Psoas muscle (tissue), 8 donors: ENCODE results near the gene PCMTD2. TPM values are rescaled to one million over a fixed set of nuclear protein-coding genes. Genes with fewer than 3 reads are reported as not detected.
A peak's percentile ranks its signal among the peaks of the same experiment; 100 is the strongest.

ENCODE experiments used
- ATAC-seq, 4 donors: fragments of 200-7000 bp; cut with Tn5 transposase; one replicate each; pipeline ENCODE4 v1.9.1; 2020; ENCODE audit warnings: moderate library complexity in 3 of 4, mild to moderate bottlenecking in 2 of 4
- DNase-seq, 2 donors: peaks; one replicate each; pipeline ENCODE4 v3.0.0-alpha.2; 2020
- H3K27ac ChIP-seq: fragments of 200-600 bp; one replicate; pipeline ENCODE4 v1.8.0; 2022
- H3K27me3 ChIP-seq, 3 donors: fragments of 200-600 bp in 1 of 3; one replicate each; pipeline versions ENCODE4 v1.6.1 to v1.8.0; 2013 to 2022; ENCODE audit warnings: low read length in 2 of 3, mild to moderate bottlenecking in 2 of 3, moderate library complexity in 1 of 3; ENCODE audit not compliant: insufficient read depth in 3 of 3
- H3K36me3 ChIP-seq, 2 donors: fragments of 200-600 bp in 1 of 2; one replicate each; pipeline versions ENCODE4 v1.6.1 to v1.8.0; 2013 to 2022; ENCODE audit warnings: low read depth in 1 of 2, mild to moderate bottlenecking in 1 of 2, moderate library complexity in 1 of 2; ENCODE audit not compliant: insufficient read depth in 1 of 2
- H3K4me1 ChIP-seq: fragments of 200-600 bp; one replicate; pipeline ENCODE4 v1.8.0; 2022
- H3K4me3 ChIP-seq: fragments of 200-600 bp; one replicate; pipeline ENCODE4 v1.8.0; 2022; ENCODE audit warnings: mild to moderate bottlenecking
- H3K9me3 ChIP-seq: fragments of 200-600 bp; one replicate; pipeline ENCODE4 v1.8.0; 2022
- CTCF ChIP-seq: fragments of 200-600 bp; IDR thresholded peaks from one replicate; pipeline ENCODE4 v1.8.0; 2022; ENCODE audit warnings: antibody characterized with exemption
- WGBS, 3 donors: extraction: QIAGEN DNeasy Blood & Tissue Kit; methylation state at CpG; one replicate each; pipeline versions ENCODE4 v1.1.6 to v1.1.7; 2013; 5-methylcytosine and 5-hydroxymethylcytosine counted together
- intact Hi-C, 2 donors: fragments of 100-400 bp; cut with DNase I; formaldehyde crosslinking; loops; one replicate each; pipeline versions ENCODE4 v1.11.0 to v1.14.2; 2022
- polyA plus RNA-seq, 3 donors: library from polyadenylated mRNA; stranded (reverse); fragments of 200-250 nt; gene quantifications; one replicate each; pipeline ENCODE4 v1.2.3, GENCODE V29; 2013
- total RNA-seq, 4 donors: library from RNA; stranded (reverse); fragmentation: NEBNext Ultra II Directional in 2 of 4; extraction: Animal tissue kit (Norgen Biotek cat#: 25700) in 2 of 4; gene quantifications; one replicate each; pipeline versions ENCODE4 v1.2.1 to v1.2.4, GENCODE V29; 2021 to 2023
- donor health status: healthy with polysubstance abuse.
- donor health status: DM: no; HTN: no; CAD: no; lungs with moderate emphysema.
- donor health status: Bipolar disorder and iron deficiency.
- donor health status: healthy.
- donor health status: DM: yes; HTN: yes; CAD: no.
- donor health status: DM: no; HTN: no; CAD: no.
- donor health status: DM: no; HTN: no; CAD: no.
- donor health status: DM: yes; HTN: yes; CAD: no.

Gene PCMTD2
- total and polyA plus RNA-seq, 7 donors = 11.7 to 47.3 (median 37.8) TPM

- peaks cover 74% of the 10 kb centered on the region for H3K4me1 ChIP-seq
- no peak for TF ChIP-seq CTCF
- no peak for DNase-seq
- 21 to 36% (median 23%) methylated on average over 5 of the region's 5 CpGs for WGBS, 3 donors
- no peaks in the 10 kb centered on the region for H3K27me3 ChIP-seq
- no peaks in the 10 kb centered on the region for H3K9me3 ChIP-seq
- H3K27ac ChIP-seq = peak overlapping the region; percentile 70
- peak in 1 of 4 donors; percentile 7 for ATAC-seq
- intact Hi-C loops = no loop called here
- H3K36me3 ChIP-seq = peaks cover 0 to 17% of the 10 kb centered on the region in 2 donors
- H3K4me3 ChIP-seq = no peak overlapping the region
These were observed 9.7 kb downstream of the PCMTD2 start for GRCh38 chr20:64265201-64265600.

- intact Hi-C loops = no loop called here
- Histone ChIP-seq H3K4me3 (peak overlapping the region; percentile 19), H3K36me3 (peaks cover 0 to 17% of the 10 kb centered on the region in 2 donors), H3K27me3 (no peaks in the 10 kb centered on the region), H3K9me3 (no peaks in the 10 kb centered on the region), H3K27ac (peak overlapping the region; percentile 70), H3K4me1 (peaks cover 59% of the 10 kb centered on the region)
- TF ChIP-seq CTCF = no peak
- WGBS, 3 donors = 28 to 40% (median 28%) methylated on average over 5 of the region's 5 CpGs
- ATAC-seq (peak in 3 of 4 donors; percentile 81 to 88 (median 83)), DNase-seq (no peak)
These were observed 11.4 kb downstream of the PCMTD2 start for GRCh38 chr20:64266988-64267387.

DNA sequence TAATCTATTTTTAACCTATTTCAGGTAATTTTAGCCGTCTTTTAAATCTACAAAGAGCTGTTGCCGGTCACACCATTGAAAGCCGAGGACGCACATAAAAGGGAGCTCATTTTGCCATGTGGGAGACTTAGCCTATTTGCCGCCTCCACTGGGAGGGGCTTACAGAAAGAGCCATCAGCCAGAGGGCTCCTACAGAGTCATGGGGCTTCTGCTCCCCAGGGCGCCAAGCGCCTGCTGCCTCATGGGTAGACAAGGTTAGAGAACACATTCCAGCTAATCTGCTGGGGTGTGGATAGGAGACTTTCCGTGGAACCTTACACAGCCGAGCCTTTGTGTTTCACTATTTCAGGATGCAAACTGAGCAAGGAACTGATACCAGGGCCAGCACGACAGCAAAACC is 12.6 kb downstream of the PCMTD2 start:
- no peaks in the 10 kb centered on the region for H3K27me3 ChIP-seq
- H3K4me3 ChIP-seq = no peak overlapping the region
- peaks cover 47% of the 10 kb centered on the region for H3K4me1 ChIP-seq
- intact Hi-C loops = no loop called here
- no peaks in the 10 kb centered on the region for H3K9me3 ChIP-seq
- no peak for DNase-seq
- H3K36me3 ChIP-seq = peaks cover 0 to 25% of the 10 kb centered on the region in 2 donors
- TF ChIP-seq CTCF = no peak
- 75 to 91% (median 79%) methylated on average over 10 of the region's 10 CpGs for WGBS, 3 donors
- peak overlapping the region; percentile 70 for H3K27ac ChIP-seq
- ATAC-seq = peak in 1 of 4 donors; percentile 40

GRCh38 chr20:64269604-64270411 is 14.3 kb downstream of the PCMTD2 start:
- peak in 1 of 4 donors; percentile 33 for ATAC-seq
- intact Hi-C loops = no loop called here
- Histone ChIP-seq H3K27me3 (no peaks in the 10 kb centered on the region), H3K36me3 (peaks cover 0 to 41% of the 10 kb centered on the region in 2 donors), H3K9me3 (no peaks in the 10 kb centered on the region), H3K4me1 (peaks cover 36% of the 10 kb centered on the region), H3K27ac (no peak overlapping the region), H3K4me3 (no peak overlapping the region)
- no peak for DNase-seq
- no peak for TF ChIP-seq CTCF
- WGBS, 3 donors = 94 to 96% (median 95%) methylated on average over 53 of the region's 53 CpGs
